Mucosa of descending colon (tissue), 3 donors: Measurements from ENCODE around the gene PSD2. TPM values are rescaled to one million over a fixed set of nuclear protein-coding genes. Genes with fewer than 3 reads are reported as not detected.
A peak's percentile ranks its signal among the peaks of the same experiment; 100 is the strongest.

Source experiments
- ATAC-seq: fragments of 200-7000 bp; cut with Tn5 transposase; one replicate; pipeline ENCODE4 v1.9.1; 2020; ENCODE audit warnings: mild to moderate bottlenecking, moderate library complexity
- DNase-seq, 3 donors: peaks; one replicate each; pipeline ENCODE4 v3.0.0-alpha.2; 2020
- H3K36me3 ChIP-seq: fragments of 200-600 bp; one replicate; pipeline ENCODE4 v1.8.0; 2021; ENCODE audit warnings: low read depth, mild to moderate bottlenecking
- H3K4me1 ChIP-seq: fragments of 200-600 bp; one replicate; pipeline ENCODE4 v1.8.0; 2021; ENCODE audit warnings: low read depth, mild to moderate bottlenecking
- H3K4me3 ChIP-seq: fragments of 200-600 bp; one replicate; pipeline ENCODE4 v1.8.0; 2021; ENCODE audit warnings: mild to moderate bottlenecking
- H3K9me3 ChIP-seq: fragments of 200-600 bp; one replicate; pipeline ENCODE4 v1.8.0; 2021; ENCODE audit warnings: mild to moderate bottlenecking
- intact Hi-C, 2 donors: fragments of 100-400 bp; cut with DNase I in 1 of 2; cut with micrococcal nuclease in 1 of 2; formaldehyde crosslinking; loops; one replicate each; pipeline versions ENCODE4 v1.11.0 to v1.11.1; 2022; cut with DNase I, micrococcal nuclease
- total RNA-seq, 3 donors: library from RNA; stranded (reverse); fragmentation: NEBNext Ultra II Directional in 2 of 3; extraction: Animal tissue kit (Norgen Biotek cat#: 25700) in 2 of 3; gene quantifications; one replicate each; pipeline versions ENCODE4 v1.2.1 to v1.2.4, GENCODE V29; 2021 to 2023
- TF ChIP-seq, protein P1 (sequence below): fragments of 200-600 bp; IDR thresholded peaks from one replicate; pipeline ENCODE4 v1.8.0; 2022; ENCODE audit warnings: antibody characterized with exemption, mild to moderate bottlenecking
- donor health status: DM: no; HTN: no; CAD: no; lungs with moderate emphysema.
- donor health status: DM: no; HTN: no; CAD: no.
- donor health status: DM: no; HTN: yes; CAD: no.

Gene PSD2
- total RNA-seq, 3 donors from 2014 or later, result 0.07 to 0.25 TPM; not detected in 1

DNA sequence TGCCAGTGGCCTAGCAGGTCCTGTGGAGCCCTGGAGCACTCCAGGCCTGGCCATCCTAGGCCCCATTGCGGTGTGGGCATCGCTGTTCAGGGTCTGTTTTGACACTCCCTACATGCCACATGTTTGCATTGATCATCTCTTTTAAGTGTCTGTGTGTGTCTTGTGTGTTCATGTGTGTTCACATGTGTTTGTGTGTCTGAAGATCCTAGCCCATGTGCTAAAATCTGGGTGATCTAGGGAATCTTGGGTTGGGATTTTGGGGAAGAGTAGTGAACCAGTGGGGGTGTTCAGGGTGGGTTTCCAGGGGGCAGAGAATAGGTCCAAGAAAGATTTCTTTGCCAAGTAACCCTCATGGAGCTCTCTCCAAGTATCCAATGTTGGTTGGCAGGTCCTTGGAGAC, 8.4 kb downstream of the PSD2 start:
- H3K36me3 ChIP-seq, result no peaks in the 10 kb centered on the region
- H3K4me1 ChIP-seq, result no peaks in the 10 kb centered on the region
- TF ChIP-seq, protein P1, sequence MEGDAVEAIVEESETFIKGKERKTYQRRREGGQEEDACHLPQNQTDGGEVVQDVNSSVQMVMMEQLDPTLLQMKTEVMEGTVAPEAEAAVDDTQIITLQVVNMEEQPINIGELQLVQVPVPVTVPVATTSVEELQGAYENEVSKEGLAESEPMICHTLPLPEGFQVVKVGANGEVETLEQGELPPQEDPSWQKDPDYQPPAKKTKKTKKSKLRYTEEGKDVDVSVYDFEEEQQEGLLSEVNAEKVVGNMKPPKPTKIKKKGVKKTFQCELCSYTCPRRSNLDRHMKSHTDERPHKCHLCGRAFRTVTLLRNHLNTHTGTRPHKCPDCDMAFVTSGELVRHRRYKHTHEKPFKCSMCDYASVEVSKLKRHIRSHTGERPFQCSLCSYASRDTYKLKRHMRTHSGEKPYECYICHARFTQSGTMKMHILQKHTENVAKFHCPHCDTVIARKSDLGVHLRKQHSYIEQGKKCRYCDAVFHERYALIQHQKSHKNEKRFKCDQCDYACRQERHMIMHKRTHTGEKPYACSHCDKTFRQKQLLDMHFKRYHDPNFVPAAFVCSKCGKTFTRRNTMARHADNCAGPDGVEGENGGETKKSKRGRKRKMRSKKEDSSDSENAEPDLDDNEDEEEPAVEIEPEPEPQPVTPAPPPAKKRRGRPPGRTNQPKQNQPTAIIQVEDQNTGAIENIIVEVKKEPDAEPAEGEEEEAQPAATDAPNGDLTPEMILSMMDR, result no peak
- H3K4me3 ChIP-seq, result no peak overlapping the region
- H3K9me3 ChIP-seq, result no peaks in the 10 kb centered on the region
- ATAC-seq (no peak), DNase-seq (no peak)
- intact Hi-C loops, result no loop called here

DNA sequence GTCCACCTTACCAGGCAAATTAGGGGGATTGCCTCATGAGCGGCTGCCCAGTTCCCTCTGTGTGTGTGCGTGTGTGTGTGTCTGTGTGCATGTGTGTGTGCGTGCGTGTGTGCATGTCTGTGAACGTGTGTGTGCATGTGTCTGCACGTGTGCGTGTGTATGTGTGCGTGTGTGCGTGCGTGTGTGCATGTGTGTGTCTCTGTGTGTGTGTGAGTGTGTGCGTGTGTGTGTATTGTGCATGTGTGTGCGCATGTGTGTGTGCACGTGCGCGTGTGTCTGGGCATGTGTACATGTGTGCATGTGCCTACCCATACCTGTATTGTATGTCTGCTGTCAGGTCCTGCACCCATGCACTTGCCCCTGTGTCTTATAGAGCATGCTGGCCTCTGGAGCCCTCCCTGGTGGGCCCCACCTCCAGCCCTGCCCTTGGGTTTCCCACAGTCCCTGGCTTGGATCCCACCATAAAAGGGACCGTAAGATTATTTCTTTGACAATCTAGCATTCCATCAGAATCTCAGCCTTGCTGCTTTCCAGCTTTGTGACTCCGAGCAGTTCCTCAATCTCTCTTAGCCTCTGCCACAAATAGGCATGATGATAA, 9.3 kb downstream of the PSD2 start:
- DNase-seq, result peak in 1 of 3 donors; percentile 9
- TF ChIP-seq, protein P1, result no peak
- H3K36me3 ChIP-seq, result no peaks in the 10 kb centered on the region
- intact Hi-C loops, result no loop called here
- no peaks in the 10 kb centered on the region for H3K9me3 ChIP-seq
- no peak overlapping the region for H3K4me3 ChIP-seq
- no peaks in the 10 kb centered on the region for H3K4me1 ChIP-seq
- ATAC-seq, result no peak

DNA sequence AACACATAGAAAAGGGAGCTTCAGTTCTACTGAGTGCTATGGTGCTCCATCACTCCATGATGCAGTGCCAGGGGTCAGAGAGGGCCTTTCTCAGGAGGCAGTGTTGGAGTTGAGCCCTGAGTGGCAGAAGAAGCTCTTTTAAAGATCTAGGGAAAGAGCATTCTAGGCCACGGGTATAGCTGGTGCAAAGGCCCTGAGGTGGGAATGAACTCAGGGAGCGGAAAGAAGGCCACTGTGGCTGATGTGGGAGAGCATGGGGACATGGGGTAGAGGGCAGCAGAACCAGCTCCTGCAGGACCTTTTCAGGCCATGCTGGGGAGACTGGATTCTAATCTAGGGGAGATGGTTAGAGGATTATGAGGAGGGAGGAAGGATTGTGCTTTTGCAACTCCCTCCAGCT, 9.9 kb downstream of the PSD2 start:
- H3K9me3 ChIP-seq, result no peaks in the 10 kb centered on the region
- DNase-seq, result no peak
- TF ChIP-seq, protein P1, result no peak
- intact Hi-C loops, result no loop called here
- H3K4me1 ChIP-seq, result no peaks in the 10 kb centered on the region
- H3K4me3 ChIP-seq, result no peak overlapping the region
- no peaks in the 10 kb centered on the region for H3K36me3 ChIP-seq
- no peak for ATAC-seq

DNA sequence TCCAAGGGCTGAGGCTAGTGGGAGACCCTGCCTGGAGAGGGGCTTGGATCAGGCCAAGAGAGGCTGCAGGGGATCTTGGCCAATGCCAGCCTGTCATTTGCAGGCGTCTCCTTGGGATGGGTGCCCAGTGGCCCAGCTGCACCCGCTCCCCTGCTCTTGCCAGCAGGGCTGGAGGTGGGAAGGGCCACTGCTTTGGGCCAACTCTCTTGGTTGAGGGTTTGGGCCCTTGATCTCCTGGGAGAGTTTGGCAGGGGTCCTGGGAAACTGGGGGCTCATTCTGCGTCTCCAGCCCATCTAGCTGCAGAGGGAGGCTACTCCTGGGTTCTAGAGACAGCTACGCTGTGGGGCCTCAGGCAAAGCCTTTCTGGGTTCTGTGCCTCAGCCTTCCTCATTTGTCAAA, 10.5 kb downstream of the PSD2 start:
- ATAC-seq, result no peak
- Histone ChIP-seq H3K9me3 (no peaks in the 10 kb centered on the region), H3K36me3 (no peaks in the 10 kb centered on the region), H3K4me3 (no peak overlapping the region), H3K4me1 (no peaks in the 10 kb centered on the region)
- TF ChIP-seq, protein P1, result no peak
- peak in 1 of 3 donors; percentile 33 for DNase-seq
- intact Hi-C loops, result no loop called here

DNA sequence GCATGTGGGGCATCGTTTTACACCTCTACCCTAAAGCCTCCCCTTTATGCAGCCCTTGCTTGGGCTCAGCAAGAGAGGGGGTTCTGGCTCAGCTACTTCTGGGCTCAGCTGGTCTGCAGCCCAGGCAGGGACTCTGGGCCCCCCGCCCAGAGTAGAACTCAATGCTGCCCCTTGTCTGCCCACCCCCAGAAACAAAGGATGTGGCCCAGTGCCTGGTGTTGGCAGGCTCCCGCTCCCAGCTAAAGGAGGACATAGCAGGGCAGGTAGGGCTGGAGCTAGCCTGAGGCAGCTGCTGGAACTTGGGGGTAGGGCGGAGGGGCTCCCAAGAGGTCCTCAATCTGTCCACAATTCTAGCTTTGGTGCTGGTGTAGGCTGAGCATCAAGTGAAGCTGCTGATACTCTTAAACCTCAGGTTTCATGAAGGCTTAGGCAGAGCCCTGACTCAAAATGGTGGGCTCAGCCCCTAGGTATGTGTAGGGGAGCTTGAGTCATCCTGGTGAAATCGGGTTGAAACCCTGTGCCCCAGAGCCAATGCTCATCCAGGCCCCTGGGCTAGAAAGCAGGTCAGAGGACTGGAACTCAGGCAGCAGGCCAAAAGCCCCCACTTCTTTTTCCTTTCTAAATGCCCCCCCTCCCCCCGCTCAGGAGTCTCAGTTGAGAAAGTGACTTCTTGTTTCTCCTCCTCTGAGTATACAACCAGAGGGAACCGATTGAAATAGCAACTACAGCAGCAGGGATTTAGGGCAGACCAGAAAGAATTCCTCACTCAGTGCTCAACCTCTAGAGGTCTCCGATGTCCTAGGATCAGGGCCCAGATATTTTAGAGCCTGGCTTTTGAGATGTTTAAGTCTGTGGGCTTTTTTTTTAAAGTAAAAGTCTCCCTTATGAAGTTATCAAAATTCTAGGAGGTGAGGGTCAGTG, 11.4 kb downstream of the PSD2 start:
- intact Hi-C loops, result no loop called here
- DNase-seq (peak in 1 of 3 donors; percentile 17), ATAC-seq (no peak)
- Histone ChIP-seq H3K4me3 (no peak overlapping the region), H3K4me1 (no peaks in the 10 kb centered on the region), H3K36me3 (no peaks in the 10 kb centered on the region), H3K9me3 (no peaks in the 10 kb centered on the region)
- TF ChIP-seq, protein P1, result no peak
